K562 (cell line): Measurements from ENCODE around the gene NARF. TPM values are rescaled to one million over a fixed set of nuclear protein-coding genes. Genes with fewer than 3 reads are reported as not detected.

Experiments used
- ATAC-seq: fragments of 200-7000 bp; cut with Tn5 transposase; 3 replicates; pipeline ENCODE4 v1.9.1; 2020; ENCODE audit warnings: moderate library complexity
- BruUV-seq: library from RNA; stranded (reverse); fragments of 400-500 nt; replicated peaks from 2 replicates; lab custom pipeline; 2021; lab: Mats Ljungman, UMichigan
- CTCF ChIA-PET: fragments of 300-600 bp; formaldehyde crosslinking; extraction: SDS; loops from one replicate; lab custom pipeline; 2021; ENCODE audit warnings: low intra/inter-chr PET ratio; lab: Yijun Ruan, JAX
- POLR2A ChIA-PET: fragments of 300-600, 350-650 bp; sonication (Branson Sonifier 250); formaldehyde crosslinking; extraction: SDS; loops from one replicate; lab custom pipeline; 2021; ENCODE audit warnings: antibody characterized with exemption, inconsistent platforms; lab: Yijun Ruan, JAX
- DNase-seq, 4 experiments: peaks; one replicate each; pipeline versions ENCODE4 v3.0.0 to v3.0.0-alpha.2; 2011 to 2018; ENCODE audit warnings: low spot score in 3 of 4, mixed read lengths in 3 of 4; ENCODE audit errors: extremely low read depth in 1 of 4
- FAIRE-seq: peaks from 2 replicates; lab custom pipeline; 2011; peaks lifted over from hg19 to GRCh38; lab: Jason Lieb, UNC
- H2AFZ ChIP-seq: 2 replicates; pipeline ENCODE4 v1.6.0; 2011; ENCODE audit warnings: low read depth, low read length, control low read depth, inconsistent platforms
- H3K27ac ChIP-seq: fragments of 200-600 bp; 3 replicates; pipeline ENCODE4 v1.8.0; 2011; ENCODE audit warnings: low read depth, mild to moderate bottlenecking, control low read depth, inconsistent platforms, low read length, moderate library complexity, mixed read lengths; ENCODE audit errors: extremely low read depth
- H3K27me3 ChIP-seq, 2 experiments: fragments of 300-600 bp in 1 of 2; 2 replicates in 1 of 2; 3 replicates in 1 of 2; pipeline versions ENCODE4 v1.6.0 to v1.8.0; 2011; ENCODE audit warnings: inconsistent platforms in 2 of 2, low read length in 2 of 2, mild to moderate bottlenecking in 1 of 2, mixed read lengths in 1 of 2, moderate library complexity in 1 of 2; ENCODE audit not compliant: control insufficient read depth in 2 of 2, insufficient read depth in 2 of 2
- H3K36me3 ChIP-seq: fragments of 300-600 bp; 3 replicates; pipeline ENCODE4 v1.8.0; 2011; ENCODE audit warnings: mild to moderate bottlenecking, low read length, inconsistent platforms; ENCODE audit not compliant: control insufficient read depth, insufficient read depth
- H3K4me1 ChIP-seq, 2 experiments: fragments of 200-600 bp in 1 of 2; replicated peaks in 1 of 2; 2 replicates in 1 of 2; 3 replicates in 1 of 2; pipeline versions ENCODE4 v1.5.1 to v1.8.0; 2011; ENCODE audit warnings: inconsistent platforms in 2 of 2, low read length in 2 of 2, mild to moderate bottlenecking in 1 of 2, mixed read lengths in 1 of 2, moderate library complexity in 1 of 2; ENCODE audit not compliant: control insufficient read depth in 2 of 2, insufficient read depth in 2 of 2
- H3K4me2 ChIP-seq: 2 replicates; pipeline ENCODE4 v1.6.1; 2011; ENCODE audit warnings: low read length, control low read depth, inconsistent platforms, mixed read lengths; ENCODE audit not compliant: insufficient read depth
- H3K4me3 ChIP-seq: fragments of 200-600 bp; sonication (generic), shearing (Covaris generic); 2 replicates; pipeline ENCODE4 v1.5.1; 2016; ENCODE audit warnings: control low read depth, inconsistent platforms
- H3K79me2 ChIP-seq: fragments of 200-600 bp; 3 replicates; pipeline ENCODE4 v1.8.0; 2011; ENCODE audit warnings: low read length, inconsistent platforms; ENCODE audit not compliant: control insufficient read depth, insufficient read depth
- H3K9ac ChIP-seq, 2 experiments: 2 replicates each; pipeline versions ENCODE4 v1.6.0 to v1.6.1; 2011; ENCODE audit warnings: low read depth in 2 of 2, low read length in 2 of 2, control low read depth in 1 of 2, inconsistent platforms in 1 of 2, mild to moderate bottlenecking in 1 of 2, mixed read lengths in 1 of 2; ENCODE audit not compliant: insufficient read depth in 1 of 2
- H3K9me1 ChIP-seq: one replicate; pipeline ENCODE4 v1.6.0; 2011; ENCODE audit warnings: inconsistent platforms, mild to moderate bottlenecking, low read length, moderate library complexity; ENCODE audit not compliant: control insufficient read depth, insufficient read depth
- H3K9me3 ChIP-seq: replicated peaks from 2 replicates; pipeline ENCODE4 v1.5.1; 2011; ENCODE audit warnings: low read depth, low read length, inconsistent platforms; ENCODE audit not compliant: control insufficient read depth, insufficient read depth
- H4K20me1 ChIP-seq: replicated peaks from 2 replicates; pipeline ENCODE4 v1.6.1; 2011; ENCODE audit warnings: low read length, inconsistent platforms, mixed read lengths; ENCODE audit not compliant: control insufficient read depth, insufficient read depth
- SMAD1 ChIP-seq: fragments of 150-350 bp; IDR thresholded peaks from 2 replicates; pipeline ENCODE4 v1.6.1; 2014; ENCODE audit warnings: low read length, low read depth; ENCODE audit not compliant: partially characterized antibody
- ZNF507 ChIP-seq: conservative IDR thresholded peaks from 2 replicates; pipeline ENCODE4 v1.6.1; 2017; ENCODE audit warnings: missing genetic modification characterization, missing compliant biosample characterization
- WGBS: fragments of 100-300 bp; shearing (Covaris generic); methylation state at CpG from one replicate; pipeline ENCODE4 v1.1.6; 2016; ENCODE audit warnings: low coverage, mixed read lengths; ENCODE audit not compliant: insufficient coverage; ENCODE audit errors: missing lambda C conversion rate; 5-methylcytosine and 5-hydroxymethylcytosine counted together
- in situ Hi-C: fragments of 300-500 bp; cut with MboI; formaldehyde crosslinking; loops from 4 replicates; pipeline ENCODE4 v1.15.0; 2018; ENCODE audit warnings: inconsistent platforms, mixed read lengths
- intact Hi-C: fragments of 100-400 bp; cut with micrococcal nuclease; formaldehyde crosslinking; loops from 2 replicates; pipeline ENCODE4 v1.14.2; 2022
- polyA plus RNA-seq, 8 experiments: library from polyadenylated mRNA; depleted of rRNA in 4 of 8; stranded (reverse) in 5 of 8; unstranded in 3 of 8; fragments of >200 nt; fragmentation: Nextera tagmentation in 2 of 8; fragmentation: Illumina TruSeq in 1 of 8; extraction: Ambion mirVana in 2 of 8; extraction: Trizol in 1 of 8; gene quantifications; 2 replicates each; pipeline versions ENCODE4 v1.2.1 to v1.2.3, GENCODE V29; 2011 to 2014; ENCODE audit warnings: inconsistent platforms in 1 of 8, missing spikeins in 1 of 8
- total RNA-seq, 7 experiments: library from RNA; depleted of rRNA in 6 of 7; stranded (reverse); fragments of >200 nt in 6 of 7; fragmentation: Illumina TruSeq in 2 of 7; extraction: Trizol in 2 of 7; gene quantifications; 2 replicates each; pipeline versions ENCODE4 v1.2.1 to v1.2.3, GENCODE V29; 2011 to 2021; ENCODE audit warnings: low replicate concordance in 1 of 7
- TF ChIP-seq, protein P1 (sequence below), 2 experiments: fragments of 200-800 bp in 1 of 2; sonication (Bioruptor generic) in 1 of 2; sonication (generic) in 1 of 2; formaldehyde crosslinking in 1 of 2; IDR thresholded peaks in 1 of 2; conservative IDR thresholded peaks in 1 of 2; 2 replicates each; pipeline versions ENCODE4 v1.5.0 to v1.6.1; 2016 to 2020; ENCODE audit warnings: missing compliant biosample characterization in 1 of 2, missing genetic modification characterization in 1 of 2, missing genetic modification reagents in 1 of 2

Gene NARF
- total and polyA plus RNA-seq, 9 of the 15 experiments (the other 6 are each of a cell fraction or from before 2014, with no cell fraction given) = 60.4 to 423 (median 132) TPM

DNA sequence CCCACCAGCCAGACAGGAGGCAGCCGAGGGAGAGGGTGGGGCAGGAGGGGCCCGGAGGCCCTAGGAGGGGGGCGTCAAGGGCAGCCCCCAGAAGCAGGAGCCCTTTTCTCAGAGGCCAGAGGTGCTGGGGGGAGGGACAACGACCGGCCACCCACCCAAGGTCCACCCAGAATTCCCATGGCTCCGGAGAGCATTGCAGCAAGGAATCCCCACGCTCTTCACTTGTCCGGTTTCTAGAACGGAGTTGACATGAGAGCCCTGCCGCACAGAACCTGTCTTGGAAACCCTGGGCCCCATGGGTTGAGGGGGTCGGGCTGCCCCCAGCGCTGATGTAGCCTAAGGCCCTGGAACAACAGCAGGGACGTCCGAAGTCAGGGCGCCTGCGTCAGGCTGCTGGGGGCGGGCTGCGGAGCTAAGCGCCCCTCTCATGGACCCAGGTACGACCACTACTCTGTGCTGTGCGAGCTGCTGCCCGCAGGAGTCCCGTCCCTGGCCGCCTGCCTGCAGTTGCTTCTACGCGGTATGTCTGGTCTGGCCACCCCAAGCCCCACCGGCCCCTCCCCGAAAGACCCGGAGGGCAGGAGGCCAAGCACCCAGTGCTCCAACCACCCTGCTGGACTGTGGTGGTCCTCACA, 19.2 kb upstream of the NARF start:
- in situ Hi-C loops (no loop called here), intact Hi-C loops (no loop called here)
- H3K4me3 ChIP-seq = no peak overlapping the region
- no peaks in the 10 kb centered on the region for H4K20me1 ChIP-seq
- ATAC-seq (no peak), DNase-seq (no peak), FAIRE-seq (no peak)
- TF ChIP-seq SMAD1 (no peak), ZNF507 (no peak)
- TF ChIP-seq, protein P1, sequence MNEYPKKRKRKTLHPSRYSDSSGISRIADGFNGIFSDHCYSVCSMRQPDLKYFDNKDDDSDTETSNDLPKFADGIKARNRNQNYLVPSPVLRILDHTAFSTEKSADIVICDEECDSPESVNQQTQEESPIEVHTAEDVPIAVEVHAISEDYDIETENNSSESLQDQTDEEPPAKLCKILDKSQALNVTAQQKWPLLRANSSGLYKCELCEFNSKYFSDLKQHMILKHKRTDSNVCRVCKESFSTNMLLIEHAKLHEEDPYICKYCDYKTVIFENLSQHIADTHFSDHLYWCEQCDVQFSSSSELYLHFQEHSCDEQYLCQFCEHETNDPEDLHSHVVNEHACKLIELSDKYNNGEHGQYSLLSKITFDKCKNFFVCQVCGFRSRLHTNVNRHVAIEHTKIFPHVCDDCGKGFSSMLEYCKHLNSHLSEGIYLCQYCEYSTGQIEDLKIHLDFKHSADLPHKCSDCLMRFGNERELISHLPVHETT (CRISPR knock-in tag; conservative IDR thresholded peaks at IDR 0.05 in 1 of 2, IDR thresholded peaks at IDR 0.05 in 1 of 2) = no peak
- no peaks in the 10 kb centered on the region for H3K9me3 ChIP-seq
- H3K9ac ChIP-seq = peak overlapping the region in 1 of 2 experiments; percentile 26; a peak in 1 of 4 replicates
- no peaks in the 10 kb centered on the region for H3K79me2 ChIP-seq
- peaks cover 19% of the 10 kb centered on the region; the same call in 1 of the 3 replicates for H3K36me3 ChIP-seq
- H3K4me2 ChIP-seq = no peak overlapping the region
- ChIA-PET CTCF (no interaction called here), POLR2A (interaction anchor here (0.5 to 1.7 kb wide), 2 partner anchors 16 to 107 kb away, joined by 3 to 6 read pairs; no protein-coding TSS in a partner anchor)
- no peaks in the 10 kb centered on the region for H3K27me3 ChIP-seq
- no peak overlapping the region for H2AFZ ChIP-seq
- BruUV-seq = no TSS peak
- H3K4me1 ChIP-seq = peaks cover 0 to 66% of the 10 kb centered on the region in 2 experiments; a peak in 2 of 5 replicates
- 77% methylated on average over 23 of the region's 29 CpGs for WGBS
- no peaks in the 10 kb centered on the region for H3K9me1 ChIP-seq
- H3K27ac ChIP-seq = no peak overlapping the region
